ENCODE results near the gene KIAA1671.

The KIAA1671 gene

DNA sequence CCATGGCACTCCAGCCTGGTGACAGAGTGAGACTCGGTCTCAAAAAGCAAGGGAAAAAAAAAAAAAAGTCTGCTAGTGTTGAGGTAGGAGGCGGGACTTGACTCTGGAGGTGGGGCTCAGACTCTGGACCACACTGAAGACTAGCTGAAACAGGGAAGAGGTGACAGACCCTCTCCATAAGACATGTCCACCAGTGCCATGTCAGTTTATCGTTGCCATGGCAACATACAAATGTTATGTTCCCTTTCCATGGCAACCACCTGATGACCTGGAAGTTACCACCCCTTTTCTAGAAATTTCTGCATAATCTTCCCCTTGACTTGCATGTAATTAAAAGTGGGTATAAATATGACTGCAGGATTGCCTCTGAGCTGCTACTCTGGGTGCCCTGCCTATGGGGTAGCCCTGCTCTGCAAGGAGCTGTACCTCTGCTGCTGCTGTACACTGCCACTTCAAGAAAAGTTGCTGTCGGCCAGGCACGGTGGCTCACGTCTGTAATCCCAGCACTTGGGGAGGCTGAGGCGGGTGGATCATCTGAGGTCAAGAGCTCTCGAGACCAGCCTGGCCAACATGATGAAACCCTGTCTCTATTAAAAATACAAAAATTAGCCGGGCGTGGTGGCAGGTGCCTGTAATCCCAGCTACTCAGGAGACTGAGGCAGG is 55.1 kb downstream of the KIAA1671 start:
- no peak for TF ChIP-seq CTCF (IDR thresholded peaks at IDR 0.05; ENCODE audit: insufficient read depth, low read depth, low read length, missing control alignments)
- no peak for DNase-seq (ENCODE audit: low read depth)
- H3K4me3 ChIP-seq (ENCODE audit: low read depth, low read length): no peak overlapping the region

- TF ChIP-seq CTCF (IDR thresholded peaks at IDR 0.05; ENCODE audit: insufficient read depth, low read depth, low read length, missing control alignments): no peak
- DNase-seq (ENCODE audit: low read depth): no peak
- no peak overlapping the region for H3K4me3 ChIP-seq (ENCODE audit: low read depth, low read length)
These were observed 56.1 kb downstream of the KIAA1671 start for GRCh38 chr22:25008666-25009065.

- DNase-seq (ENCODE audit: low read depth): no peak
- no peak overlapping the region for H3K4me3 ChIP-seq (ENCODE audit: low read depth, low read length)
- no peak for TF ChIP-seq CTCF (IDR thresholded peaks at IDR 0.05; ENCODE audit: insufficient read depth, low read depth, low read length, missing control alignments)
These were observed 60.2 kb downstream of the KIAA1671 start for GRCh38 chr22:25012741-25013143.

GRCh38 chr22:25013607-25014006 is 61.1 kb downstream of the KIAA1671 start:
- no peak for DNase-seq (ENCODE audit: low read depth)
- TF ChIP-seq CTCF (IDR thresholded peaks at IDR 0.05; ENCODE audit: insufficient read depth, low read depth, low read length, missing control alignments): no peak
- no peak overlapping the region for H3K4me3 ChIP-seq (ENCODE audit: low read depth, low read length)

- no peak for DNase-seq (ENCODE audit: low read depth)
- TF ChIP-seq CTCF (IDR thresholded peaks at IDR 0.05; ENCODE audit: insufficient read depth, low read depth, low read length, missing control alignments): no peak
These were observed 62.6 kb downstream of the KIAA1671 start for GRCh38 chr22:25014896-25015755.

GRCh38 chr22:25016311-25016710 is 63.8 kb downstream of the KIAA1671 start:
- DNase-seq (ENCODE audit: low read depth): no peak
- no peak for TF ChIP-seq CTCF (IDR thresholded peaks at IDR 0.05; ENCODE audit: insufficient read depth, low read depth, low read length, missing control alignments)
- H3K4me3 ChIP-seq (ENCODE audit: low read depth, low read length): no peak overlapping the region

More at GRCh38 chr22:25014896-25015755, 62.6 kb downstream of the KIAA1671 start:
- H3K4me3 ChIP-seq (ENCODE audit: low read depth, low read length): no peak overlapping the region

Data from GM12865 (cell line).